Endothelial cell of umbilical vein (primary cell): ENCODE measurements around the gene FAM83E. TPM values are rescaled to one million over a fixed set of nuclear protein-coding genes. Genes with fewer than 3 reads are reported as not detected.

ENCODE experiments used
- BruUV-seq: library from RNA; stranded (reverse); fragments of 400-500 nt; replicated peaks from 2 replicates; lab custom pipeline; 2021; lab: Mats Ljungman, UMichigan
- CTCF ChIA-PET: fragments of 300-600, 350-600 bp; sonication (Branson Sonifier 250); formaldehyde crosslinking; loops from one replicate; lab custom pipeline; 2021; ENCODE audit warnings: antibody characterized with exemption, inconsistent platforms; lab: Charles Lee
- POLR2A ChIA-PET: fragments of 300-600, 350-600 bp; sonication (Branson Sonifier 250); formaldehyde crosslinking; loops from one replicate; lab custom pipeline; 2021; ENCODE audit warnings: antibody characterized with exemption, inconsistent platforms; lab: Charles Lee
- DNase-seq: peaks from one replicate; pipeline ENCODE4 v3.0.0-alpha.2; 2011; ENCODE audit warnings: low read depth, low spot score
- FAIRE-seq: peaks from 2 replicates; lab custom pipeline; 2011; peaks lifted over from hg19 to GRCh38; lab: Jason Lieb, UNC
- H2AFZ ChIP-seq: 2 replicates; pipeline ENCODE4 v1.6.0; 2012; ENCODE audit warnings: low read depth, low read length, control low read depth, inconsistent platforms
- H3K27ac ChIP-seq: 2 replicates; pipeline ENCODE4 v1.5.1; 2011; ENCODE audit warnings: low read depth, mild to moderate bottlenecking, control low read depth, low read length, moderate library complexity; ENCODE audit not compliant: insufficient read depth
- H3K27me3 ChIP-seq, 2 experiments: 2 replicates each; pipeline versions ENCODE4 v1.6.0 to v1.6.1; 2011; ENCODE audit warnings: low read length in 2 of 2, mixed read lengths in 1 of 2; ENCODE audit not compliant: control insufficient read depth in 2 of 2, insufficient read depth in 2 of 2
- H3K36me3 ChIP-seq, 2 experiments: 2 replicates in 1 of 2; 3 replicates in 1 of 2; pipeline ENCODE4 v1.5.1; 2011; ENCODE audit warnings: low read length in 2 of 2, mild to moderate bottlenecking in 1 of 2, moderate library complexity in 1 of 2; ENCODE audit not compliant: control insufficient read depth in 2 of 2, insufficient read depth in 2 of 2; ENCODE audit errors: extremely low read depth in 1 of 2
- H3K4me1 ChIP-seq: 3 replicates; pipeline ENCODE4 v1.5.1; 2011; ENCODE audit warnings: mild to moderate bottlenecking, low read length; ENCODE audit not compliant: control insufficient read depth, insufficient read depth; ENCODE audit errors: extremely low read depth
- H3K4me2 ChIP-seq: 2 replicates; pipeline ENCODE4 v1.6.1; 2011; ENCODE audit warnings: low read length, control low read depth, mixed read lengths; ENCODE audit not compliant: insufficient read depth
- H3K4me3 ChIP-seq, 3 experiments: fragments of 200-600 bp in 1 of 3; sonication (generic), shearing (Covaris generic) in 1 of 3; replicated peaks in 1 of 3; 2 replicates each; pipeline ENCODE4 v1.5.1; 2011 to 2016; ENCODE audit warnings: control low read depth in 3 of 3, low read length in 3 of 3, mild to moderate bottlenecking in 2 of 3, inconsistent platforms in 1 of 3, low read depth in 1 of 3, moderate library complexity in 1 of 3; ENCODE audit not compliant: insufficient read depth in 1 of 3
- H3K79me2 ChIP-seq: 2 replicates; pipeline ENCODE4 v1.6.0; 2012; ENCODE audit warnings: low read length, inconsistent platforms; ENCODE audit not compliant: control insufficient read depth, insufficient read depth
- H3K9ac ChIP-seq: replicated peaks from 2 replicates; pipeline ENCODE3; 2011; ENCODE audit warnings: low read length, control low read depth; ENCODE audit not compliant: insufficient read depth; ENCODE audit errors: extremely low read depth
- H3K9me1 ChIP-seq: replicated peaks from 3 replicates; pipeline ENCODE4 v1.6.0; 2011; ENCODE audit warnings: mild to moderate bottlenecking, low read length; ENCODE audit not compliant: control insufficient read depth, insufficient read depth; ENCODE audit errors: extremely low read depth
- H3K9me3 ChIP-seq: replicated peaks from 2 replicates; pipeline ENCODE4 v1.5.1; 2012; ENCODE audit warnings: low read length, inconsistent platforms; ENCODE audit not compliant: control insufficient read depth, insufficient read depth
- H4K20me1 ChIP-seq: replicated peaks from 2 replicates; pipeline ENCODE3; 2011; ENCODE audit warnings: mild to moderate bottlenecking, low read length; ENCODE audit not compliant: control insufficient read depth, insufficient read depth; ENCODE audit errors: extremely low read depth
- CTCF ChIP-seq, 2 donors: IDR thresholded peaks; 1 replicate in 1 of 2; 2 replicates in 1 of 2; pipeline ENCODE4 v1.5.1; 2011; ENCODE audit warnings: low read length in 2 of 2, mild to moderate bottlenecking in 2 of 2, moderate library complexity in 2 of 2, control low read depth in 1 of 2, inconsistent platforms in 1 of 2, low read depth in 1 of 2; ENCODE audit not compliant: insufficient read depth in 1 of 2; ENCODE audit errors: extremely low read depth in 1 of 2
- EZH2 ChIP-seq: IDR thresholded peaks from 2 replicates; pipeline ENCODE4 v1.6.1; 2012; ENCODE audit warnings: borderline replicate concordance, low read depth, mild to moderate bottlenecking, moderate library complexity, low read length, inconsistent platforms; ENCODE audit not compliant: severe bottlenecking
- FOS ChIP-seq: IDR thresholded peaks from 2 replicates; pipeline ENCODE4 v1.6.1; 2011; ENCODE audit warnings: mild to moderate bottlenecking, low read length, moderate library complexity, borderline replicate concordance; ENCODE audit not compliant: insufficient read depth
- GATA2 ChIP-seq: IDR thresholded peaks from 2 replicates; pipeline ENCODE4 v1.7.0; 2011; ENCODE audit warnings: low read depth, mild to moderate bottlenecking, moderate library complexity, mixed read lengths, low read length; ENCODE audit not compliant: insufficient read length, insufficient read depth
- JUN ChIP-seq: IDR thresholded peaks from 2 replicates; pipeline ENCODE4 v1.6.1; 2011; ENCODE audit warnings: borderline replicate concordance, low read depth; ENCODE audit not compliant: insufficient read length, insufficient read depth
- MAX ChIP-seq: IDR thresholded peaks from 2 replicates; pipeline ENCODE4 v1.6.1; 2011; ENCODE audit not compliant: insufficient read depth, insufficient read length
- MYC ChIP-seq: IDR thresholded peaks from one replicate; pipeline ENCODE4 v1.6.1; 2011; ENCODE audit warnings: mild to moderate bottlenecking, low read depth, low read length
- POLR2A ChIP-seq: IDR thresholded peaks from 2 replicates; pipeline ENCODE4 v1.6.1; 2012; ENCODE audit warnings: low read depth, mild to moderate bottlenecking, control low read depth, low read length
- POLR2AphosphoS5 ChIP-seq: IDR thresholded peaks from 2 replicates; pipeline ENCODE4 v1.6.1; 2012; ENCODE audit warnings: low read depth, mild to moderate bottlenecking, control low read depth, low read length, moderate library complexity; ENCODE audit not compliant: insufficient read depth
- dilution Hi-C: fragments of 300-500 bp; cut with MboI; formaldehyde crosslinking; loops from one replicate; pipeline ENCODE4 v1.15.0; 2019; ENCODE audit warnings: low sequenced_read_pairs; ENCODE audit not compliant: extremely low pct_ligation_motif_present
- intact Hi-C: fragments of 100-400 bp; cut with micrococcal nuclease; formaldehyde crosslinking; loops from one replicate; pipeline ENCODE4 v1.10.0; 2022
- polyA plus RNA-seq, 4 experiments: library from polyadenylated mRNA; depleted of rRNA in 3 of 4; stranded (reverse) in 3 of 4; unstranded in 1 of 4; fragments of >200 nt; gene quantifications; 2 replicates each; pipeline versions ENCODE4 v1.2.1 to v1.2.3, GENCODE V29; 2011 to 2012; ENCODE audit warnings: missing spikeins in 1 of 4
- total RNA-seq: library from RNA; stranded (reverse); gene quantifications from 2 replicates; pipeline ENCODE4 v1.2.3, GENCODE V29; 2021

Gene FAM83E
- total and polyA plus RNA-seq, 2 donors (not counting 3 experiments of a cell fraction or from before 2014, with no cell fraction given), result 0.04 to 1.7 TPM

GRCh38 chr19:48587387-48587786 is 27.5 kb downstream of the FAM83E start:
- no peaks in the 10 kb centered on the region for H3K4me1 ChIP-seq
- no TSS peak for BruUV-seq
- no peak overlapping the region for H3K4me3 ChIP-seq
- no peaks in the 10 kb centered on the region for H3K9me3 ChIP-seq
- intact Hi-C loops, result no loop called here
- no peaks in the 10 kb centered on the region for H3K27me3 ChIP-seq
- H3K4me2 ChIP-seq, result no peak overlapping the region
- H4K20me1 ChIP-seq, result no peaks in the 10 kb centered on the region
- no peaks in the 10 kb centered on the region for H3K9me1 ChIP-seq
- POLR2A ChIA-PET, result no interaction called here
- no peaks in the 10 kb centered on the region for H3K79me2 ChIP-seq
- DNase-seq, result no peak
- H3K27ac ChIP-seq, result no peak overlapping the region
- TF ChIP-seq POLR2AphosphoS5 (no peak), MYC (no peak), GATA2 (no peak), CTCF (IDR thresholded peaks at IDR 0.05; ENCODE audit: extremely low read depth in 1 of 2, insufficient read depth in 1 of 2, low read depth in 1 of 2, low read length in 2 of 2) (no peak), EZH2 (no peak), JUN (no peak), MAX (no peak), POLR2A (no peak), FOS (no peak)
- H2AFZ ChIP-seq, result no peak overlapping the region
- FAIRE-seq, result no peak
- CTCF ChIA-PET, result interaction anchor here (0.6 to 14.1 kb wide), 7 partner anchors 19 to 307 kb away, joined by 3 to 507 read pairs (median 3); no protein-coding TSS in a partner anchor
- dilution Hi-C loops, result no loop called here
- H3K9ac ChIP-seq, result no peak overlapping the region
- no peaks in the 10 kb centered on the region for H3K36me3 ChIP-seq
